Skin of body (tissue), 2 donors: ENCODE measurements around the gene CEBPA. TPM values are rescaled to one million over a fixed set of nuclear protein-coding genes. Genes with fewer than 3 reads are reported as not detected.

Experiments used
- DNase-seq: peaks from one replicate; lab custom pipeline; 2025; lab: John Stamatoyannopoulos, UW
- total RNA-seq: library from RNA; depleted of rRNA; stranded (reverse); fragments of >200 nt; gene quantifications from one replicate; pipeline ENCODE4 v1.2.3, GENCODE V29; 2014

Gene CEBPA
- total RNA-seq, 1 donor from 2014 or later: 70.0 TPM

DNA sequence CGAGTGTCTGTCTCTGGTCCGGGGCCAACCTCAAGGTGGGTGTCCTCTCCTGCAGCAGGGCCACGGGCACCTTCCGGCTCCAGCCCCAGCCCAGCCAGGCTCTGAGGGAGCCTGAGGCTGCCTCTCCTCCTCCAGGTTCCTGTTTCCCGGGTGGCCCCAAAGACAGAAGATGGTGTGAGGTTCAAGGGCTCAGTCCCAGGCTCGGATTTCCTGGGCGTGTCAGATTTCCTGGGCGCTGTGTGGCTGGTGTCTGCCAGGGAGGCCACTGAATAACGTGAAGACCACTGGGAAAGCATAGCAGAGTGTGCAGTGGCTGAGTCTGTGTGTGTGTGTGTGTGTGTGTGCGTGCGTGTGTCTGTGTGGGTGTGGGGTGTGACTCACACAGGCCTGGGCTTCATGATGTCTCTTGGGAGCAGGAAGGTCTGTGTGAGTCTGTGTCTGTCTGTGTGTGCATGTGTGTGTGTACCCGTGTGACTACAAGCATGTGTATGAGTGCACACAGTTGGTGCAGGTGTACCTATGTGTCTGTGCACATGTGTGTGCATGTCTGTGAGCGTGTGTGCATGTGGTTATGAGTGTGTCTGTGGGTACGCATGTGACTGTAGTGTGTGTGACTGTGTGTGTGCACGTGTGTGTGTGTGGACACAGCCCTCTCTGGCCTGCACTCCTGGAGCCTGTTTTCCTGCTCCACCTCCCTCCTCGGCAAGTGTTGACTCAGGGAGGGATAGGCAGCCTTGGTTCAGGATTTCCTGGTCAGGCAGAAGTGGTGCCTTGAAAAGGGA lies 28.3 kb downstream of the CEBPA start:
- DNase-seq: no peak

DNA sequence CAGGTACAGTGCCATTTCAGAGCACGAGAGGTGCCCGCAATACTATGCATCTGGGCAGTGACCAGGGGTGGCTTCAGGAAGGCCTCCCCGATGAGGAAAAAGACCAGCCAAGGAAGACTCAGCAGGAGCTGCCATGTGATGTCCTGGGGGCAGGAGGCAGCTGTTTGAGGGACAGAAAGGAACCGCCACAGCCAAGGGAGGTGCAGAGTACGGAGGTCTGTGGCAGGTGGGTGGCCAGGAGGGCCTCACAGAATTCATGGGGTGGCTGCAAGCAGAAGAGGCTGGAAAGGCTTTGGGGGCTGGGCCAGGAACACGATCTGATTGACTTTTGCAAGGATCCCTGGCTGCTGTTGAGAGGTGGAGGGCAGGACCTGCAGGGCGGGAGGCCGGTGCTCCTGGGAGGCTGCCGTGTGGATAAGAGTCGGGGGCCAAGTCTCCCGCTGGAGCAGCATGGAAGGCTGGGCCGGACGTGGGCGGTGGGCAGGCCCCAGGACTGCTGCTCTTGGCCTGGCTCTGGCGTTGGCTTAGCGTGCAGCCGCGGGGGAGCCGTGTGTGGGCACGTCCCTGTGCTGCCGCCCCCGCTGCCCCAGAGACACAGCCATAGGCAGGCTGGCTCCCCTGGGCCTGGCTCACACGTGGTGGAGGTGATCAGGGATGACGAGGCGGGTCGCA lies 29.1 kb downstream of the CEBPA start:
- no peak for DNase-seq

DNA sequence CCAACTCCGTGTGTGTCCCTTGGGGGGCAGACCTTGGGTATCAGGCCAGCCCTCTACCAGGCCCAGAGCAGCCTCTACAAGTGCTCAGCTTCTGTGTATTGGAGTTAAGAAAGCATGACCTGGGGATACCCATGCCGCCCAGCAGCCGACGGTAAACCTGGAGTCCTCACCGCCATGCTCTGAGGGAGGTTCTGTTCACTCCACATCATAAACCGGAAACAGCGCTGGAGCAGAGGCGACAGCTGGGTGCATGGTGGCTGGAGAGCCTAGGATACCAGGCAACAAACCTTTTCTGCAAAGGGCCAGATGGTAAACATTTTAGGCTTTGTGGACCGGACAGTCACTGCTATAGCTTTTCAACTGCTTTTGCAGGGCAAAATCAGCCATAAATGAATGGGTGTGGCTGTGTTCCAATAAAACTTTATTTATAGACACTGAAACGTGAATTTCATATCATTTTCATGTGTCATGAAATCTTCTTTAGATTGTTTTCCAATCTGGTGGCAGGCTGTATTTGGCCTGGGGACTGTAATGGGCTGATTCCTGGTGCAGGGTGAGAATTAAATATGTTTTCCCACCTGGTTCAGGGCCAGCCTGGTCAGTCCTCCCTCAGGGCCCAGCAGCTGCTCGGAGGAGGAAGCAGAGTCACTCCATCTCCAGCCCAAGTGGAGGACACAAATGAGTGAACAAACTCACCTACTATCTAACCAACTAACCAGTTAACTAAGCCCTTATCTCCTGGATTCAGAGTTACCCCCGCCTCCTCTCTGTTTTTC lies 30.9 kb downstream of the CEBPA start:
- no peak for DNase-seq

DNA sequence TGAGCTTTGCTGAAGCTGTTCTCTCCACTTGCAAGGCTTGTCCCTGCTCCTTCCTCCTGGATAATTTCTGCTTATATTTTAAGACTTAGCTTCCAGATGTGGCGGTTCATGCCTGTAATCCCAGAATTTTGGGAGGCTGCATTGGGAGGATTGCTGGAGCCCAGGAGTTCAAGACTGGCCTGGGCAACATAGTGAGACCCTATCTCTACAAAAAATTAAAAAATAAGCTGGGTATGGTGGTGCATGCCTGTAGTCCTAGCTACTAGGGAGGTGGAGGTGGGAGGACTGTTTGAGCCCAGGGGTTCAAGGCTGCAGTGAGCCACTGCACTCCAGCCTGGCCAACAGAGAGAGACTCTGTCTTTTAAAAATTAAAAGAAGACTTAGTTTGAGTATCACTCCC lies 31.6 kb downstream of the CEBPA start:
- DNase-seq: no peak

DNA sequence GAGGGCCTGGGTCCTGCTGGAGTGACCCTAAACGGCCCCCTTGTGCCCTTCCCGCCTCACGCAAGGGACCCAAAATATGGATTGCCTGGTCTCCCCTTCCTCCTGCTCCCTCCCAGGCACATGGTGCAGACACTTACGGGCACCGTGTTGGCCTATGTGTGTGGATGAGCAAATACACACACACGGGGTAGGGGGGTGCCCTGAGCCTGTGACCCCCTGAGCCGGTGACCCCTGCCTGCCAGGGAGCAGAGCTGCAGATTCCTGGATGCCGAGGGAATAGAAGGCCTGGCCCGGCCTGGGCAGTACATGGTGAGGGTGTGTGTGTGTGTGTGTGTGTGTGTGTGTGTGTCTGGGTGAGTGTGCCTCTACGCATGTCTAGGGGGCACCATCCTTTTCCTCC lies 33.3 kb downstream of the CEBPA start:
- DNase-seq: no peak

DNA sequence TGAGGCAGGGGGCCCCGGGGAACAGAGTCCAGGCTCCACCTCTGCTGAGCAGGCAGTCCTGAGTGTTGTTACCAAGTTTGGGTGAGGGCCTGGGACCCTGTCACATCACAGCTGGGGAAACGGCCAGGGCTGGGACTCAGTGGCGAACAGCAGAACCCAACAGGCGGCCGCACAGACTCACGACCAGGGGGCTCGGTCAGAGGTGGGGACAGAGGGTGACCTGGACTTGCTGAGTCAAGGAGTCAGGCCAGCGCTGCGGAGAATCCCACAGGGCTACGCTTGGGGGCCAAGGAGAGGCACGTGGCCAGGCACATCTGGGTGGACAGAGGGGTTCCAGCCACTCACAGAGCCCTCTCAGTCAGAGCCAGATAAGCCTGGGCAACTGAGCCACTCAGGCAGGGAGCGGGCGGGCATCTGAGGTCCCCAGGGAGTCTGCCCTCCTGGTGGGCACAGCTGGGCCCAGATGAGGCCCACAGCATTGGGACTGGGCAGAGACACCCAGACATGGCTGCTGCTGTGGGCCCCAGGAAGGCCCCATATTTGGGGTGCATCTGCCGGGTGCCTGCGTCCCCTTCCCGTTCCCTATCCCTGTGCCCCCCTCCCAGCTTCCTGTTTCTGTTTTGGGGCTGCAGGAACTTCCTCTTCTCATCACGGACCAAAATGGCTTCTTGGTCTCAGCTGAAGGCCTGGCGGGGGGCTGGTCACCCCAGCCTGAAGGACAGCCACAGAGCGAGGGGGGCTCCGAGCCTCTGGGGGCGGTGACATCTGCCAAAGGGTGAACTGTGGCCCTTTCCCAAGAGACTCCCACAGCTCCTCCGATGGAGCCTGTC lies 34.0 kb downstream of the CEBPA start:
- no peak for DNase-seq

DNA sequence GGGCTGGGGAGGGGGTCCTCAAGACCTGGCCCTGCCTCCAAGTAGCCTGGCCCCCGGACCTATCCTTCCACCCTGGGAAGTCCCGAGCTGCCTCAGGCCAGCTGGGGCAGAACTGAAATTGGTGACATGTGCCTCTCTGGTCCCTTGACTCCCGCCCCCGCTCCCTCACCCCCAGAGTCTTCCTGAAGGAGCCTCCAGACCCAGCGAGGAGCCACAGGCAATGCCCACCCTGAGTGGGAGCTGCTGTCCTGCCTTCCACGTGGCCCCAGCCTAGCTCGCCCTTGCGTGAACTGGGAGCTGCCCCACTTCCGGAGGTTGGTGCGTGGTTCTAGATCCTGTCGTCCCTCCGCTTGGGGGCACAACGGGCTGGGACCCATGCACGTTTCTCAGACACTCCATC lies 34.6 kb downstream of the CEBPA start:
- DNase-seq: no peak

DNA sequence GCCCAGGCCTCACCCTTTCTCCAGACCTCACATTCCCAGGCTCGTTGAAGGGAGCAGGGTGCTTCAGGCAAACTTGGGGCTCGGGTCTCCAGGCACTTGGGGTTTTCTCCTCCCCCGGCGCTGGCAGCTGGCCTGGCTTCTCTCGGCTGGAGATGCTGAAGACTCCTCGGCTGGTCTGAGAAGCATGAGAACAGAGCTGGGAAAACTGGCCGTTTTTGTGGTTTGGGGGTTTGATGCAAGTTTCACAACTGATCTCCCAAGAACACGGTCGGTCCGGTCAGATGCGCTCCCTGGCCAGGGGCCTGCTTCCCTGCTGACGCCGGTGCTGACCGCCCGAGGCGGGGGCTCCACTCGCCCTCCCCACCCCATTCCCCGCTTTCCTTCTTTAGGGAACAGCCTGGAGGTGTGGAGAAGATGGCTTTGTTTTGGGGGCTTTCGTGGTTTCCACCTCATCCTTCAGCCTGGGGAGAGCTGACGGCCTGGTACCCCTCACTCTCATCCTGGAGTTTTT lies 35.3 kb downstream of the CEBPA start:
- no peak for DNase-seq

DNA sequence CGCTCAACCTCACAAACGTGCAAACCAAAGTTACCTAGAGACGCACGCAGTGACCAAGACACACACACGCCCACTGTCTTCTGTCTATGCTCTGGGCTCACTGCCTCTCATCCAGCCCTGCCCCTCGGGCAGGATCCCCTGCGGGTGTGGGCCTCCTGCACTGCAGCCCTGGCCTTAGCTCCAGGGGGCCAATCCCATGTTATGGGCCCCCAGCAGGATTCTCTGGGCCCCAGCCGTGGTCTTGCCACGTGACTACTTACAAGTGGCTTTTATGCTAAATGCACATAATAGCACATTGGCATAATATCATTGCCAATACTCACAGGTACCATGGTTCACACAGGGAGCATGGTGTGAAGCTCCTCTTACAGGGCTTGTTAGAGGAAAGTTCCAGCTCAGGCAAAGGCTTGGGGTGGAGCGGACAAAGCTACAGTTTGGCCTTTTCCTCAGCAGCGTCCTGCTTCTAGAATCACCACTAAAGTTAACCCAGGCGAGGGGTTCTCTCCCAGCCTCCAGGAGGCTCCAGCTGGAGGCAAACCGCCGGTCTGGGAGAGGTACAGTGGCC lies 37.4 kb downstream of the CEBPA start:
- no peak for DNase-seq

DNA sequence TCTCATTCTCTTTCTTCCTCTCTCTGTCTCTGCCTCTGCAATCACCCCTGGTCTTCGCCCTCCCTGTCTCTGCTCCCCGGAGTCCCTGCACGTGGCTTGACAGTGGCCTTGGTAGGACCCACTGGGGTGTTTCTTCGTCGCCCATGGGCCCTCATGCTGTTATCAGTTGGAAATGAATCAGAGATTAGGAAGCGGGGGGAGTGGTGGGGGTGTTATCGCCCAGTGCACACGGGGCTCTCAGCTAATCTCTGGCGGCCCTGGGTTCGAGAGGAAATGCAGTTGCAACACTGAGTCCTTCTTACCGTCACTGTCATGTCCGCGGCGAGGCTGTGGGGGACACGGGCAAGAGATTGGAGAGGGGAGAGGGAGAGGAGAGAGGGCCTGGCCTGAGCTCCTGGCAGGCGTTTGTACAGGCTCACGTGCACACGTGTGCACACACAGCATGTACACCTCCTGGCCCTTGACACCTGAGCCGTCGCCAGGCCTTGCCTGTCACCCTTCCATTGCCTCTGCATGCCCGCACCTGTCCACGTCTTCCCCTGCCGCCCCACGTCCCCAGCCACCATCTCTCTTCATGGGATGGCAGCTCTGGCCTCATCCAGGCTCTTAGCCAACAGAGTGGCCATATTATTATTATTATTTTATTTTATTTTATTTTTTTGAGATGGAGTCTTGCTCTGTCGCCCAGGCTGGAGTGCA lies 38.9 kb downstream of the CEBPA start:
- no peak for DNase-seq

DNA sequence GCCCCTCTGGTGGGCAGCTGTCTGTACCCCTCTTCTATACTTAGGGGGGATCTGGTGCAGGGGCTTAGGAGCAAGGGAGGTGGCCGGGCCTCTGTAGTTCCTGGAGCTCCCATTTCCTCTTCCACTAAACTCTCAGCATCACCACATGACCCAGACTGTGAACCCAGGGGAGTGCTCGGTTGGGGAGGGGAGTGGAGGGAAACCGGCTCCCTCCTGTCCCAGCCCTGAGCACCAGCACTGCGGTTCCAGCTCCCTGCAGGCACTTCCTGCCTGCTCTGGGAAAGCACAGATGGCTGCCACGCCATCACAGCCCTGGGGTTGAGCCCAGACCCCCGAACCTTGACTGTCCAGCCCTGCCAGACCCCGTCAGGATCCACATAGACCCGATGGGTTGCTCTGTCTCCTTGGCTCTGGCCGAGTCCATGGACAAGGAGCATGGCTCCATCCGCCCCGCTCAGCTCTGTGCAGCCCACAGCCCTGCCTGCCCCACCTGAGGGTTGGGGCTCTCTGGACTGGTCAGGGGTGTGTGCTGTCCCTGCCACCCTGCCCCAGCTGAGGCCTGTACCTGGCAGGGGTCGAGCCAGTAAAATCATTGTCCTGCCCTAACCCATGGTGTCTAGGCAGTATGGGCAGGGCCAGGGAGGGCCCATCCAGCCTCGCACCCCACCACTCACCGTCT lies 40.7 kb downstream of the CEBPA start:
- DNase-seq: no peak

DNA sequence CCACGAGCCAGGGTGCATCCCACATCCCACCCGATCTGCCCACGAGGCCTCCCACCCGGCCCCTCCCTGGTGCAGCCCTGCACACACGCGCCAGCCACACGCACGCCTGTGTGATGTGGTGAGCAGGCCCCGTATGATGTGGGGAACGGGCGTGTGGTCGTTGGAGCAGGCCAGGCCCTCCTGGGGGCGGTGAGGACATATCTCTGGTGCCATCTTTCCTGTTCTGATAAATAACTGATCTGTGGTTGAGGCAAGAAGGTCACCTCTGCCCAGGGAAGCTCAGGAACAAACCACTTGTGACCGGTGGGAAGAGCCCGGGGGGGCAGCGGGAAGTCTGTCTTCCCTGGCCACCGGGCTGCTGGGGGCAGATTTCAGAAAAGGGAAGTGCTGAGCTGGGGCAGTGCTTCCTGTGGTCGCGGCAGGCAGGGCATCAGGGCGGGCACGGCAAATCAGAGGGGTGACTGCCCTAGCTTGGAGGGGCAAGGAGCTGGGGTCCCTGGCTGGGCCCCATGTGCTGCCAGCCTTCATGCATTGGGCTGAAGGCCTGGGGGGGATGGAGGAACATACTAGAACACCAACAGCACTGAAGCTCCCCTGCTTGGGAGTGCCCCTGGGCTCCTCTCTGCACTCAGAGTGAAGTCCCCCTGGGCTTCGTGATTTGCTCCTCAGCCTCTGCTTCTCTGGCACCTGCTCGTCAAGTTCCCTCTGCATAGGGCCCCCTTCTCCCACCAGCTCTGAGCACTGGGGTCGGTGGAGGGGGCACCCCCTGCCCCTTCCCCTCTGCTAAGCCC lies 41.5 kb downstream of the CEBPA start:
- no peak for DNase-seq

DNA sequence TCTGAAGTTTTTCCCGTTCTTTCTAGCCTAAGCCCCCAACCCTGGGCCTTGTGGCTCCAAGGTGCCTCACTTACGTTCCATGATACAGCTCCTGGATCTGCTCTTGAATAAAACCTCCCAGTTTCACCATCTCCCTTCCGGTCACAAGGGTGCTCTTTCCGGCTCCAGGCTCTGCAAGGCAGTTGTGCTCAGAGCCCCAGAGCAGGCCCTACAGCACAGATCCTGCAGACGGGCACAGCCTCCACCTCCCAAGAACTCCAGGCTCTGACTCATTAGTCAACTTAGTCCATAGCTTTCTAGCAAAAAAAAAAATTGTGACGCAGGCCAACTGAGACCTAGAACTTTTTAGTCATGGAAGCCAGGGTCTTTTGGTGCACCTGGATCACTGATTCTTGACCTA lies 42.8 kb downstream of the CEBPA start:
- DNase-seq: no peak

DNA sequence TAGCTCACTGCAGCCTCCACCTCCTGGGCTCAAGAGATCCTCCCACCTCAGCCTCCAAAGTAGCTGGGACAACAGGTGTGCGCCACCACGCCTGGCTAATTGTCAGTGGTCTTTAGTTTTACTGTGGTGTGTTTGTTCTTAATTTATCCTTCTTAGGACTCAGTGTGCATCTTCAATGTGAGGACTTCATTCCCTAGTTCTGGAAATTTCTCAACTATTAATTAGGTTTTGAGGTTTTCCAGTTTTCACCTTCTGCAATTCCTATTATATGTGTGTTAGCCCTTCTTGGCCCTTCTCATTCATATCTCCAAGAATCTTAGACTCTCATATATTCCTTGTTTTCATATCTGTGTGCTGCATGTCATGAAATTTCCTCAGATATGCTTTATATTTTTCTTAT lies 44.5 kb downstream of the CEBPA start:
- no peak for DNase-seq

DNA sequence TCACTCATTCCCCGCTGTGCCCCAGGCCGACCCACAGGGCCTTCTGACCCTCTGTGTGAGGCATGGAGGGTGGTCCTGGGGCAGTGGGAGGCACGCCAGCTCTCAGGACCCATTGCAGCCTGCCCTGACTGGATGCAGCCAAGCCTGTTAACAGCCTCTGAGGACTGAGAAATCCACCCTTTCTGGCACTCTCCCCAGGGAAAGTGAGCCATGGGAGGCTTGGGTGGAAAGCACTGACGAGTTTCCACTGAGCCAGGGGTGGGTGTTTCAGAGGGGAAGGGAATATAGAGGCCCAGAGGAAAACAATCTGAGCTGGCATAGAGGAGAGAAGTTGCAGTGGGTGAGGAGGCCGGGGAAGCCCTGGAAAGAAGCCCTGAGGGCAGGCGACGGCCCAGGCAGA lies 46.1 kb downstream of the CEBPA start:
- no peak for DNase-seq

DNA sequence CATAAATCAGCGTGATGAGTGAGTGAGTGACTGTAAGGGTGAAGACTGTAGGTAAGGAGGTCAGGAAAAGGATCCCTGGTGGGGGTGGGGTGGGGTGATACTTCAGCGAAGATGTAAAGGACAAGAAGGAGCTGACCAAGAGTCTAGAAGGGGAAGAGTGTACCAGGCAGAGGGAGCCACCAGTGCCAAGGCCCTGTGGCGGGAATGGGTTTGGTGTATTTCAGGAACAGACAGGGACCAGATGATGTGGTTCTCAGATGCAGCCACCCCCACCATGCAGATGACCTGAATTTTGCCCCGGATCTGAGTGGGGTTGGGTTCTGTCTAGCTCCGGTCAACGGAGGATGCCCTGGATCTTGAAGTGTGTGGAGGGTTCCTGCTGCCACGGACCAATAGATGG lies 46.6 kb downstream of the CEBPA start:
- DNase-seq: no peak

DNA sequence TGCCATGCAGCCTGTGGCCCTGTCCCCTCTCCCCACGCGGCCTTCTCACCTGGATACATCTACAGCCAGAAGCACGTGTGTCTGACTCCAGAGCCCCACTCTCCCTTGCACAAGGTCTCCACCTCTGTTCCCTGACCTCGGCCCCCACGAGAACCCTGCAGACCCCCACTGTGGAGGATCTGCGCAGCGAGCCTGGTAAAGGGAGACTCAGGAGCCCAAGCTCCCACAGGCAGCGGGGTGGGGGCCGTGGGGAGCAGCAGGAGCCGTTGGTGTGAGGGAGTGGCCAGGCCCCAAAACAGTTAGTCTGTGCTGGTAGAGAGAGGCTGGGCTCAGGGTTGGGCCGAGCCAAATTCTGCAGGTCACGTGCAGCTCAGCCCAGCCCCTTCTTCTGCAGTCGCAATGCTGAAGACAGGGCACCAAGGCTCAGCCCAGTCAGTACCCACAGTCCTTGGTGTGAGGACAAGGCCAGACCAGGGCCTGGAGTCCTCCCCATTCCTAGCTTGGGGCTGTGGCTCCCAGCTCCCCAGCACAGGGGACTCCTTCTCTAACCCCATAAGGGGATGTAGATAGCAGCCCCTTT lies 48.0 kb downstream of the CEBPA start:
- no peak for DNase-seq

DNA sequence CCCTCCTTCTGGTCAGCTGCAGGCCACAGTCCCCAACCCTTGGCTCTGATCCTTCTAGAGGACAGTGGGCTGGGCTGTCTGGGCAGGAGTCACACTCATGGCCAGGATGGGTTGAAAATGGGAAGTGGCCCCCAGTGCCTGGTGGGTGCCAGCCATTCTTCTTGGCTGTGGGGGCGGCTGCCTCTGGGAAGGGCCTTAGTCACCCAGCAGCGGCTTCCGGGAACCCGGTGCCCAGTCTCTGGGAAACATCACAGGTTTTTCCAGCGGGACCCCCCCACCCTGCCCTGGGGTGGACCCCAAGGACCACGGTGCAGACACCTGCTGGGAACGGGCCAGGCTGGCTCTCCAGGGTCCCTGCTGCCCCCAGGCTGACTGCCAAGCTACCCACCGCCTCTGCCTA lies 49.4 kb downstream of the CEBPA start:
- no peak for DNase-seq
